NB4 (cell line): ENCODE measurements around the gene RTP4.

ENCODE experiments used
- CTCF ChIP-seq: IDR thresholded peaks from one replicate; pipeline ENCODE4 v1.5.1; 2012; ENCODE audit warnings: low read depth, low read length
- MYC ChIP-seq: IDR thresholded peaks from 2 replicates; pipeline ENCODE4 v1.6.1; 2011; ENCODE audit warnings: low read depth, low read length
- POLR2A ChIP-seq: IDR thresholded peaks from 2 replicates; pipeline ENCODE4 v1.6.1; 2011; ENCODE audit warnings: mild to moderate bottlenecking; ENCODE audit not compliant: insufficient read length; ENCODE audit errors: extremely low read depth
- TF ChIP-seq, protein P1 (sequence below): IDR thresholded peaks from 2 replicates; pipeline ENCODE4 v1.6.1; 2011; ENCODE audit warnings: low read depth, low read length

GRCh38 chr3:187359798-187360486, 8.2 kb upstream of the RTP4 start:
- TF ChIP-seq CTCF = no peak
- TF ChIP-seq POLR2A = no peak
- TF ChIP-seq, protein P1, sequence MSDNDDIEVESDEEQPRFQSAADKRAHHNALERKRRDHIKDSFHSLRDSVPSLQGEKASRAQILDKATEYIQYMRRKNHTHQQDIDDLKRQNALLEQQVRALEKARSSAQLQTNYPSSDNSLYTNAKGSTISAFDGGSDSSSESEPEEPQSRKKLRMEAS = no peak
- no peak for TF ChIP-seq MYC
